Panc1 (cell line): Measurements from ENCODE around the gene SLC35F1. TPM values are rescaled to one million over a fixed set of nuclear protein-coding genes. Genes with fewer than 3 reads are reported as not detected.

Source experiments
- ATAC-seq: fragments of 200-7000 bp; cut with Tn5 transposase; 2 replicates; pipeline ENCODE4 v1.9.1; 2020; ENCODE audit warnings: mild to moderate bottlenecking, moderate library complexity
- BruUV-seq: library from RNA; stranded (reverse); fragments of 400-500 nt; replicated peaks from 2 replicates; lab custom pipeline; 2021; lab: Mats Ljungman, UMichigan
- CTCF ChIA-PET: fragments of 300-600 bp; sonication (Branson Sonifier 250); formaldehyde crosslinking; loops from one replicate; lab custom pipeline; 2022; ENCODE audit warnings: antibody characterized with exemption; lab: Charles Lee
- POLR2A ChIA-PET: fragments of 300-600 bp; sonication (Branson Sonifier 250); formaldehyde crosslinking; loops from one replicate; lab custom pipeline; 2022; ENCODE audit warnings: antibody characterized with exemption; lab: Charles Lee
- DNase-seq: peaks from one replicate; pipeline ENCODE4 v3.0.0-alpha.2; 2010; ENCODE audit warnings: low read depth, low spot score
- H3K27ac ChIP-seq: 2 replicates; pipeline ENCODE4 v1.5.1; 2011; ENCODE audit warnings: mild to moderate bottlenecking, low read length, inconsistent platforms
- H3K27me3 ChIP-seq: fragments of 200-500 bp; sonication (Bioruptor generic); 2 replicates; pipeline ENCODE4 v1.6.0; 2014; ENCODE audit warnings: low read length, inconsistent platforms; ENCODE audit not compliant: control insufficient read depth, insufficient read depth
- H3K36me3 ChIP-seq: fragments of 200-500 bp; sonication (Bioruptor generic); 2 replicates; pipeline ENCODE4 v1.5.1; 2014; ENCODE audit warnings: inconsistent platforms, mild to moderate bottlenecking, low read length, moderate library complexity; ENCODE audit not compliant: control insufficient read depth, insufficient read depth
- H3K4me1 ChIP-seq: 2 replicates; pipeline ENCODE4 v1.5.1; 2011; ENCODE audit warnings: inconsistent platforms, mild to moderate bottlenecking, low read length, moderate library complexity; ENCODE audit not compliant: control insufficient read depth, insufficient read depth
- H3K4me3 ChIP-seq, 2 experiments: 2 replicates each; pipeline ENCODE4 v1.5.1; 2011 to 2012; ENCODE audit warnings: low read depth in 2 of 2, low read length in 2 of 2, mild to moderate bottlenecking in 2 of 2, inconsistent platforms in 1 of 2, moderate library complexity in 1 of 2
- H3K9me3 ChIP-seq: fragments of 200-500 bp; sonication (Bioruptor generic); 2 replicates; pipeline ENCODE4 v1.5.1; 2014; ENCODE audit warnings: low read depth, mild to moderate bottlenecking, inconsistent platforms, low read length, moderate library complexity; ENCODE audit not compliant: control insufficient read depth, insufficient read depth
- POLR2AphosphoS5 ChIP-seq: IDR thresholded peaks from 2 replicates; pipeline ENCODE4 v1.6.1; 2012; ENCODE audit warnings: mild to moderate bottlenecking, low read depth, low read length, moderate library complexity
- SIN3A ChIP-seq: IDR thresholded peaks from 2 replicates; pipeline ENCODE4 v1.6.1; 2012; ENCODE audit warnings: low read depth, mild to moderate bottlenecking, low read length, moderate library complexity, borderline replicate concordance; ENCODE audit not compliant: insufficient read depth
- TCF7L2 ChIP-seq: IDR thresholded peaks from 2 replicates; pipeline ENCODE4 v1.6.1; 2011; ENCODE audit warnings: mild to moderate bottlenecking, low read depth, low read length, inconsistent platforms
- in situ Hi-C: cut with HindIII; loops from 2 replicates; pipeline ENCODE4 v1.10.0; 2016; ENCODE audit warnings: low sequenced_read_pairs, low pct_unique_long_range_greater_than_20kb
- intact Hi-C: fragments of 100-400 bp; cut with micrococcal nuclease; formaldehyde crosslinking; loops from one replicate; pipeline ENCODE4 v1.10.0; 2022; ENCODE audit not compliant: unreplicated experiment
- total RNA-seq: library from RNA; stranded (reverse); gene quantifications from one replicate; pipeline ENCODE4 v1.2.1, GENCODE V29; 2021; ENCODE audit not compliant: unreplicated experiment
- TF ChIP-seq, protein P1 (sequence below), 2 experiments: IDR thresholded peaks; 2 replicates each; pipeline ENCODE4 v1.6.1; 2011 to 2012; ENCODE audit warnings: low read depth in 2 of 2, control low read depth in 1 of 2, low read length in 1 of 2, mild to moderate bottlenecking in 1 of 2, moderate library complexity in 1 of 2; ENCODE audit not compliant: insufficient read depth in 1 of 2
- TF ChIP-seq, protein P2 (sequence below): fragments of 450-650 bp; IDR thresholded peaks from 2 replicates; pipeline ENCODE4 v1.5.1; 2017; ENCODE audit warnings: mild to moderate bottlenecking

The SLC35F1 gene
- total RNA-seq, 1 experiment from 2014 or later, result not detected

DNA sequence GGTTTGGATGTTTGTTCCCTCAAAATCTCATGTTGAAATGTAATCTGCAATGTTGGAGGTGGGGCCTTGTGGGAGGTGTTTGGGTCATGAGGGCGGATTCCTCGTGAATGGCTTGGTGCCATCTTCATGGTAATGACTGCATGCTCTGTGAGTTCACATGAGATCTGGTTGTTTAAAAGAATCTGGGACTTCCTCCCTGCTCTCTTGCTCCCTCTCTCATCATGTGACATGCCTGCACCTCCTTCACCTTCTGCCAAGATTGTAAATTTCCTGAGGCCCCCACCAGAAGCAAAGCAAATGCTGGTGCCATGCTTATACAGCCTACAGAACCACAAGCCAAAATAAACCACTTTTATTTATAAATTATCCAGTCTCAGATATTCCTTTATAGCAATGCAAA lies 390.8 kb downstream of the SLC35F1 start:
- DNase-seq, result no peak
- intact Hi-C loops, result no loop called here
- no TSS peak for BruUV-seq
- no peak overlapping the region for H3K27ac ChIP-seq
- H3K9me3 ChIP-seq, result no peaks in the 10 kb centered on the region
- H3K4me1 ChIP-seq, result no peaks in the 10 kb centered on the region
- ChIA-PET POLR2A (no interaction called here), CTCF (no interaction called here)
- no peaks in the 10 kb centered on the region for H3K27me3 ChIP-seq
- no peak overlapping the region for H3K4me3 ChIP-seq
- no peak for ATAC-seq
- no peaks in the 10 kb centered on the region for H3K36me3 ChIP-seq
- in situ Hi-C loops, result no loop called here
- no peak for TF ChIP-seq SIN3A
- no peak for TF ChIP-seq POLR2AphosphoS5
- TF ChIP-seq, protein P1, sequence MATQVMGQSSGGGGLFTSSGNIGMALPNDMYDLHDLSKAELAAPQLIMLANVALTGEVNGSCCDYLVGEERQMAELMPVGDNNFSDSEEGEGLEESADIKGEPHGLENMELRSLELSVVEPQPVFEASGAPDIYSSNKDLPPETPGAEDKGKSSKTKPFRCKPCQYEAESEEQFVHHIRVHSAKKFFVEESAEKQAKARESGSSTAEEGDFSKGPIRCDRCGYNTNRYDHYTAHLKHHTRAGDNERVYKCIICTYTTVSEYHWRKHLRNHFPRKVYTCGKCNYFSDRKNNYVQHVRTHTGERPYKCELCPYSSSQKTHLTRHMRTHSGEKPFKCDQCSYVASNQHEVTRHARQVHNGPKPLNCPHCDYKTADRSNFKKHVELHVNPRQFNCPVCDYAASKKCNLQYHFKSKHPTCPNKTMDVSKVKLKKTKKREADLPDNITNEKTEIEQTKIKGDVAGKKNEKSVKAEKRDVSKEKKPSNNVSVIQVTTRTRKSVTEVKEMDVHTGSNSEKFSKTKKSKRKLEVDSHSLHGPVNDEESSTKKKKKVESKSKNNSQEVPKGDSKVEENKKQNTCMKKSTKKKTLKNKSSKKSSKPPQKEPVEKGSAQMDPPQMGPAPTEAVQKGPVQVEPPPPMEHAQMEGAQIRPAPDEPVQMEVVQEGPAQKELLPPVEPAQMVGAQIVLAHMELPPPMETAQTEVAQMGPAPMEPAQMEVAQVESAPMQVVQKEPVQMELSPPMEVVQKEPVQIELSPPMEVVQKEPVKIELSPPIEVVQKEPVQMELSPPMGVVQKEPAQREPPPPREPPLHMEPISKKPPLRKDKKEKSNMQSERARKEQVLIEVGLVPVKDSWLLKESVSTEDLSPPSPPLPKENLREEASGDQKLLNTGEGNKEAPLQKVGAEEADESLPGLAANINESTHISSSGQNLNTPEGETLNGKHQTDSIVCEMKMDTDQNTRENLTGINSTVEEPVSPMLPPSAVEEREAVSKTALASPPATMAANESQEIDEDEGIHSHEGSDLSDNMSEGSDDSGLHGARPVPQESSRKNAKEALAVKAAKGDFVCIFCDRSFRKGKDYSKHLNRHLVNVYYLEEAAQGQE (IDR thresholded peaks at IDR 0.05; ENCODE audit: insufficient read depth in 1 of 2, low read depth in 2 of 2, low read length in 1 of 2), result no peak
- TF ChIP-seq TCF7L2, result no peak
- TF ChIP-seq, protein P2, sequence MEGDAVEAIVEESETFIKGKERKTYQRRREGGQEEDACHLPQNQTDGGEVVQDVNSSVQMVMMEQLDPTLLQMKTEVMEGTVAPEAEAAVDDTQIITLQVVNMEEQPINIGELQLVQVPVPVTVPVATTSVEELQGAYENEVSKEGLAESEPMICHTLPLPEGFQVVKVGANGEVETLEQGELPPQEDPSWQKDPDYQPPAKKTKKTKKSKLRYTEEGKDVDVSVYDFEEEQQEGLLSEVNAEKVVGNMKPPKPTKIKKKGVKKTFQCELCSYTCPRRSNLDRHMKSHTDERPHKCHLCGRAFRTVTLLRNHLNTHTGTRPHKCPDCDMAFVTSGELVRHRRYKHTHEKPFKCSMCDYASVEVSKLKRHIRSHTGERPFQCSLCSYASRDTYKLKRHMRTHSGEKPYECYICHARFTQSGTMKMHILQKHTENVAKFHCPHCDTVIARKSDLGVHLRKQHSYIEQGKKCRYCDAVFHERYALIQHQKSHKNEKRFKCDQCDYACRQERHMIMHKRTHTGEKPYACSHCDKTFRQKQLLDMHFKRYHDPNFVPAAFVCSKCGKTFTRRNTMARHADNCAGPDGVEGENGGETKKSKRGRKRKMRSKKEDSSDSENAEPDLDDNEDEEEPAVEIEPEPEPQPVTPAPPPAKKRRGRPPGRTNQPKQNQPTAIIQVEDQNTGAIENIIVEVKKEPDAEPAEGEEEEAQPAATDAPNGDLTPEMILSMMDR, result no peak

DNA sequence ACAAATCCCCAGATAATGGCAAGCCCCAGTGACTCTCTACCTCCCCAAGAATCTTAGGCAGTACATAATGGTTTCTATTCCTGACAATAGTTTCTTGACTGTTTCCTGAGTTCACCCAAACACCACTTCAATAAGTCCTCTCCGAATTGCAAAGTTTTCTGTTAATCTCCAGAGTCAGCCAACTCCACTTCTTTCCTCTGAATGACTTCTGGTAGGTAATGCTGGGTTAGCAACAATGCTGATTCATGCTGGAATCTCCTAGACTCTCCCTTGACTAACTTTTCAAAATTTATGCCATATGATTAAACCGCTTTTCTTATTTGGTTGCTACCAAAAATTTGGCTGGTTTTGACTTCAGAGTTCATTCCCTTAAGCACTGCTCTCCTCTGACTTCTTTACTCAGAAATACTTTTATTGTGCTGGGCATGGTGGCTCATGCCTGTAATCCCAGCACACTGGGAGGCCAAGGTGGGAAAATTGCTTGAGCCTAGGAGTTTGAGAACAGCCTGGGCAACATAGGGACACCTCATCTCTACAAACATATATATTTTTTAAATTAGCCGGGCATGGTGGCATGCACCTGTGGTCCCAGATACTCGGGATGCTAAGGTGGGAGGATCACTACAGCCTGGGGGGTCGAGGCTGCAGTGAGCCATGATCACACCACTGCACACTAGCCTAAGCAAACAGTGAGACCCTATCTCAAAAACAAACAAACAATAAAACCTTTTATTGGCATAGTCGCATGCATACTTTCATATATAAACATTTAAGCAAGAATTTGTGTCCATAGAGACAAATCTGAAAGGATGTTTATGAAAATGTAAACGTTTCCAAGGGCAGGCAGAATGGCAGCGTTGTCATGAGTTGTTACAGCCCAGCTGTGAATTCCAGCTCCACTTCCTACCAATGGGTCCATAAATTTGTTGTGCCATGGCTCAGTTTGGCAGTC lies 391.7 kb downstream of the SLC35F1 start:
- TF ChIP-seq, protein P2, result no peak
- TF ChIP-seq SIN3A, result no peak
- no peak for TF ChIP-seq TCF7L2
- TF ChIP-seq, protein P1 (IDR thresholded peaks at IDR 0.05; ENCODE audit: insufficient read depth in 1 of 2, low read depth in 2 of 2, low read length in 1 of 2), result no peak
- no peak for TF ChIP-seq POLR2AphosphoS5
- no peak overlapping the region for H3K27ac ChIP-seq
- ATAC-seq (no peak), DNase-seq (no peak)
- no TSS peak for BruUV-seq
- H3K36me3 ChIP-seq, result no peaks in the 10 kb centered on the region
- POLR2A ChIA-PET, result no interaction called here
- in situ Hi-C loops, result no loop called here
- CTCF ChIA-PET, result no interaction called here
- no peaks in the 10 kb centered on the region for H3K27me3 ChIP-seq
- H3K4me1 ChIP-seq, result no peaks in the 10 kb centered on the region
- intact Hi-C loops, result no loop called here
- no peak overlapping the region for H3K4me3 ChIP-seq
- H3K9me3 ChIP-seq, result no peaks in the 10 kb centered on the region
